AG04449 (cell line): ENCODE data around the gene ADAMTS12.

Experiments
- CTCF ChIA-PET: fragments of 350-600 bp; formaldehyde crosslinking; extraction: SDS; loops from one replicate; lab custom pipeline; 2021; ENCODE audit warnings: antibody characterized with exemption; lab: Yijun Ruan, JAX
- POLR2A ChIA-PET: fragments of 400-600, 350-600 bp; formaldehyde crosslinking; extraction: SDS; loops from one replicate; lab custom pipeline; 2020; ENCODE audit warnings: antibody characterized with exemption, inconsistent platforms; lab: Yijun Ruan, JAX
- DNase-seq: peaks from one replicate; pipeline ENCODE4 v3.0.0-alpha.2; 2010; ENCODE audit warnings: low read depth, low spot score
- H3K4me3 ChIP-seq: 2 replicates; pipeline ENCODE4 v1.5.1; 2011; ENCODE audit warnings: low read depth, mild to moderate bottlenecking, control low read depth, low read length
- CTCF ChIP-seq: IDR thresholded peaks from one replicate; pipeline ENCODE4 v1.5.1; 2011; ENCODE audit warnings: mild to moderate bottlenecking, moderate library complexity, low read length, control low read depth, inconsistent platforms; ENCODE audit not compliant: insufficient read depth; ENCODE audit errors: missing control alignments

Gene ADAMTS12

GRCh38 chr5:33715661-33716060, 176.1 kb downstream of the ADAMTS12 start:
- no peak for DNase-seq
- POLR2A ChIA-PET, result no interaction called here
- no peak overlapping the region for H3K4me3 ChIP-seq
- no peak for TF ChIP-seq CTCF
- CTCF ChIA-PET, result interaction anchor here (1.2 kb wide), 1 partner anchor 219 kb away, joined by 8 read pairs; no protein-coding TSS in a partner anchor

- DNase-seq, result no peak
- H3K4me3 ChIP-seq, result no peak overlapping the region
- ChIA-PET CTCF (no interaction called here), POLR2A (no interaction called here)
- no peak for TF ChIP-seq CTCF
Observed at GRCh38 chr5:33713136-33713765, 178.5 kb downstream of the ADAMTS12 start.

- POLR2A ChIA-PET, result no interaction called here
- no peak overlapping the region for H3K4me3 ChIP-seq
- TF ChIP-seq CTCF, result no peak
- no peak for DNase-seq
- CTCF ChIA-PET, result no interaction called here
Observed at GRCh38 chr5:33712664-33713063, 179.1 kb downstream of the ADAMTS12 start.

- CTCF ChIA-PET, result interaction anchor here (1.0 kb wide), 1 partner anchor 9 kb away, joined by 3 read pairs; no protein-coding TSS in a partner anchor
- no peak for DNase-seq
- POLR2A ChIA-PET, result no interaction called here
- TF ChIP-seq CTCF, result no peak
- no peak overlapping the region for H3K4me3 ChIP-seq
Observed at GRCh38 chr5:33711094-33711679, 180.6 kb downstream of the ADAMTS12 start.

- CTCF ChIA-PET, result no interaction called here
- H3K4me3 ChIP-seq, result no peak overlapping the region
- DNase-seq, result no peak
- POLR2A ChIA-PET, result no interaction called here
- TF ChIP-seq CTCF, result no peak
Observed at GRCh38 chr5:33702867-33703266, 188.9 kb downstream of the ADAMTS12 start.

- CTCF ChIA-PET, result interaction anchor here (1.2 kb wide), 1 partner anchor 10 kb away, joined by 3 read pairs; no protein-coding TSS in a partner anchor
- DNase-seq, result no peak
- POLR2A ChIA-PET, result no interaction called here
- TF ChIP-seq CTCF, result no peak
- H3K4me3 ChIP-seq, result no peak overlapping the region
Observed at GRCh38 chr5:33701951-33702350, 189.8 kb downstream of the ADAMTS12 start.
